HCT116 (cell line): ENCODE measurements around the gene CARD18. TPM values are rescaled to one million over a fixed set of nuclear protein-coding genes. Genes with fewer than 3 reads are reported as not detected.

ENCODE experiments used
- ATAC-seq: fragments of 200-7000 bp; cut with Tn5 transposase; 2 replicates; pipeline ENCODE4 v1.9.1; 2020; ENCODE audit warnings: mild to moderate bottlenecking, moderate library complexity
- BruUV-seq: library from RNA; stranded (reverse); fragments of 400-500 nt; replicated peaks from 2 replicates; lab custom pipeline; 2021; lab: Mats Ljungman, UMichigan
- CTCF ChIA-PET: fragments of 300-600 bp; sonication (Branson Sonifier 250); formaldehyde crosslinking; loops from one replicate; lab custom pipeline; 2021; ENCODE audit warnings: antibody characterized with exemption; lab: Charles Lee
- POLR2A ChIA-PET: fragments of 300-600, 350-600 bp; sonication (Branson Sonifier 250); formaldehyde crosslinking; loops from one replicate; lab custom pipeline; 2021; ENCODE audit warnings: antibody characterized with exemption; lab: Charles Lee
- RAD21 ChIA-PET, 2 experiments: fragments of 300-600 bp; sonication (Branson Sonifier 250); formaldehyde crosslinking; loops; one replicate each; lab custom pipeline; 2023; ENCODE audit warnings: low total read pairs in 2 of 2; ENCODE audit not compliant: uncharacterized antibody in 2 of 2, unreplicated experiment in 2 of 2, low non-redundant PET in 1 of 2; lab: Charles Lee
- DNase-seq: peaks from one replicate; pipeline ENCODE4 v3.0.0-alpha.2; 2010; ENCODE audit warnings: low read depth, low spot score
- H2AFZ ChIP-seq: fragments of 200-600 bp; shearing (Covaris generic), sonication (generic); 2 replicates; pipeline ENCODE4 v1.6.1; 2017; ENCODE audit warnings: low read depth, mixed run types, mixed read lengths, antibody characterized with exemption, low read length; ENCODE audit not compliant: poor library complexity, severe bottlenecking
- H3K27ac ChIP-seq: 2 replicates; pipeline ENCODE4 v1.5.1; 2012; ENCODE audit warnings: low read depth, low read length
- H3K27me3 ChIP-seq: fragments of 200-600 bp; sonication (generic); 2 replicates; pipeline ENCODE4 v1.6.1; 2016; ENCODE audit warnings: mixed run types, low read length, mixed read lengths; ENCODE audit not compliant: insufficient read depth
- H3K36me3 ChIP-seq, 2 experiments: fragments of 200-500 bp in 1 of 2; fragments of 200-600 bp in 1 of 2; sonication (Bioruptor generic) in 1 of 2; sonication (generic) in 1 of 2; 2 replicates each; pipeline versions ENCODE4 v1.5.1 to v1.6.1; 2014 to 2016; ENCODE audit warnings: low read length in 2 of 2, inconsistent platforms in 1 of 2, mixed read lengths in 1 of 2, mixed run types in 1 of 2; ENCODE audit not compliant: insufficient read depth in 2 of 2, control insufficient read depth in 1 of 2
- H3K4me1 ChIP-seq, 2 experiments: fragments of 200-600 bp in 1 of 2; sonication (generic) in 1 of 2; 2 replicates each; pipeline versions ENCODE4 v1.5.1 to v1.6.1; 2012 to 2017; ENCODE audit warnings: low read length in 2 of 2, inconsistent platforms in 1 of 2, mild to moderate bottlenecking in 1 of 2, mixed read lengths in 1 of 2, mixed run types in 1 of 2, moderate library complexity in 1 of 2; ENCODE audit not compliant: insufficient read depth in 2 of 2, control insufficient read depth in 1 of 2
- H3K4me2 ChIP-seq: fragments of 200-600 bp; sonication (generic); 2 replicates; pipeline ENCODE4 v1.6.1; 2017; ENCODE audit warnings: mixed run types, low read length, mixed read lengths
- H3K4me3 ChIP-seq, 2 experiments: fragments of 200-600 bp in 1 of 2; sonication (generic) in 1 of 2; replicated peaks in 1 of 2; 2 replicates each; pipeline ENCODE4 v1.5.1; 2011 to 2016; ENCODE audit warnings: low read length in 2 of 2, control low read depth in 1 of 2, low read depth in 1 of 2, mild to moderate bottlenecking in 1 of 2, mixed read lengths in 1 of 2, mixed run types in 1 of 2
- H3K79me2 ChIP-seq: fragments of 200-600 bp; sonication (generic); 2 replicates; pipeline ENCODE4 v1.6.1; 2017; ENCODE audit warnings: mild to moderate bottlenecking, mixed run types, low read length, moderate library complexity, mixed read lengths; ENCODE audit not compliant: insufficient read depth
- H3K9ac ChIP-seq: fragments of 200-600 bp; sonication (generic); 2 replicates; pipeline ENCODE4 v1.6.1; 2016; ENCODE audit warnings: low read length, mixed read lengths
- H3K9me2 ChIP-seq: fragments of 200-600 bp; sonication (generic), shearing (Covaris generic); 2 replicates; pipeline ENCODE4 v1.6.1; 2017; ENCODE audit warnings: mixed run types, mild to moderate bottlenecking, moderate library complexity; ENCODE audit not compliant: insufficient read depth
- H3K9me3 ChIP-seq, 2 experiments: fragments of 200-500 bp in 1 of 2; fragments of 200-600 bp in 1 of 2; sonication (Bioruptor generic) in 1 of 2; sonication (generic) in 1 of 2; 2 replicates each; pipeline ENCODE4 v1.6.1; 2014 to 2017; ENCODE audit warnings: low read length in 2 of 2, mixed read lengths in 2 of 2, inconsistent platforms in 1 of 2, low read depth in 1 of 2, mild to moderate bottlenecking in 1 of 2, mixed run types in 1 of 2, moderate library complexity in 1 of 2; ENCODE audit not compliant: control insufficient read depth in 1 of 2, insufficient read depth in 1 of 2
- H4K20me1 ChIP-seq: fragments of 200-600 bp; sonication (generic), shearing (Covaris generic); 2 replicates; pipeline ENCODE4 v1.6.1; 2017; ENCODE audit warnings: mixed run types, mild to moderate bottlenecking, moderate library complexity; ENCODE audit not compliant: insufficient read depth
- CBX3 ChIP-seq: IDR thresholded peaks from 2 replicates; pipeline ENCODE4 v1.6.1; 2012; ENCODE audit warnings: low read depth
- CEBPB ChIP-seq: IDR thresholded peaks from 2 replicates; pipeline ENCODE4 v1.6.1; 2012; ENCODE audit warnings: low read depth
- EGR1 ChIP-seq: IDR thresholded peaks from 2 replicates; pipeline ENCODE4 v1.6.1; 2012; ENCODE audit warnings: low read depth
- POLR2A ChIP-seq: IDR thresholded peaks from 2 replicates; pipeline ENCODE4 v1.7.0; 2011; ENCODE audit warnings: borderline replicate concordance; ENCODE audit not compliant: insufficient read depth, insufficient read length; ENCODE audit errors: extremely low read depth
- RAD21 ChIP-seq: IDR thresholded peaks from 2 replicates; pipeline ENCODE4 v1.6.1; 2012; ENCODE audit warnings: low read depth, mild to moderate bottlenecking
- SIN3A ChIP-seq: IDR thresholded peaks from 2 replicates; pipeline ENCODE4 v1.6.1; 2012; ENCODE audit warnings: low read depth
- TCF7L2 ChIP-seq: IDR thresholded peaks from 2 replicates; pipeline ENCODE4 v1.7.0; 2011; ENCODE audit warnings: borderline replicate concordance, inconsistent platforms; ENCODE audit not compliant: insufficient read depth, insufficient read length; ENCODE audit errors: extremely low read depth
- YY1 ChIP-seq: IDR thresholded peaks from 2 replicates; pipeline ENCODE4 v1.6.1; 2011; ENCODE audit warnings: low read length, low read depth, moderate library complexity, mild to moderate bottlenecking; ENCODE audit not compliant: insufficient replicate concordance; ENCODE audit errors: extremely low read depth
- intact Hi-C: fragments of 100-400 bp; cut with micrococcal nuclease; formaldehyde crosslinking; loops from 2 replicates; pipeline ENCODE4 v1.10.0; 2022
- total RNA-seq: library from RNA; stranded (reverse); gene quantifications from one replicate; pipeline ENCODE4 v1.2.1, GENCODE V29; 2021; ENCODE audit not compliant: unreplicated experiment
- TF ChIP-seq, protein P1 (sequence below): IDR thresholded peaks from 2 replicates; pipeline ENCODE4 v1.6.1; 2011; ENCODE audit warnings: mild to moderate bottlenecking, low read length, moderate library complexity; ENCODE audit not compliant: insufficient replicate concordance; ENCODE audit errors: extremely low read depth
- TF ChIP-seq, protein P2 (sequence below): IDR thresholded peaks from 2 replicates; pipeline ENCODE4 v1.6.1; 2012
- TF ChIP-seq, protein P3 (sequence below), 3 experiments: fragments of 200-600 bp in 1 of 3; sonication (generic) in 1 of 3; IDR thresholded peaks in 2 of 3; conservative IDR thresholded peaks in 1 of 3; 2 replicates each; pipeline ENCODE4 v1.5.1; 2012 to 2017; ENCODE audit warnings: low read depth in 2 of 3, low read length in 2 of 3, antibody characterized with exemption in 1 of 3, borderline replicate concordance in 1 of 3, control low read depth in 1 of 3, mild to moderate bottlenecking in 1 of 3, mixed read lengths in 1 of 3, mixed run types in 1 of 3, moderate library complexity in 1 of 3; ENCODE audit not compliant: insufficient read depth in 1 of 3
- TF ChIP-seq, protein P4 (sequence below): IDR thresholded peaks from 2 replicates; pipeline ENCODE4 v1.6.1; 2012; ENCODE audit warnings: low read depth

CARD18 gene
- total RNA-seq, 1 experiment from 2014 or later = not detected

DNA sequence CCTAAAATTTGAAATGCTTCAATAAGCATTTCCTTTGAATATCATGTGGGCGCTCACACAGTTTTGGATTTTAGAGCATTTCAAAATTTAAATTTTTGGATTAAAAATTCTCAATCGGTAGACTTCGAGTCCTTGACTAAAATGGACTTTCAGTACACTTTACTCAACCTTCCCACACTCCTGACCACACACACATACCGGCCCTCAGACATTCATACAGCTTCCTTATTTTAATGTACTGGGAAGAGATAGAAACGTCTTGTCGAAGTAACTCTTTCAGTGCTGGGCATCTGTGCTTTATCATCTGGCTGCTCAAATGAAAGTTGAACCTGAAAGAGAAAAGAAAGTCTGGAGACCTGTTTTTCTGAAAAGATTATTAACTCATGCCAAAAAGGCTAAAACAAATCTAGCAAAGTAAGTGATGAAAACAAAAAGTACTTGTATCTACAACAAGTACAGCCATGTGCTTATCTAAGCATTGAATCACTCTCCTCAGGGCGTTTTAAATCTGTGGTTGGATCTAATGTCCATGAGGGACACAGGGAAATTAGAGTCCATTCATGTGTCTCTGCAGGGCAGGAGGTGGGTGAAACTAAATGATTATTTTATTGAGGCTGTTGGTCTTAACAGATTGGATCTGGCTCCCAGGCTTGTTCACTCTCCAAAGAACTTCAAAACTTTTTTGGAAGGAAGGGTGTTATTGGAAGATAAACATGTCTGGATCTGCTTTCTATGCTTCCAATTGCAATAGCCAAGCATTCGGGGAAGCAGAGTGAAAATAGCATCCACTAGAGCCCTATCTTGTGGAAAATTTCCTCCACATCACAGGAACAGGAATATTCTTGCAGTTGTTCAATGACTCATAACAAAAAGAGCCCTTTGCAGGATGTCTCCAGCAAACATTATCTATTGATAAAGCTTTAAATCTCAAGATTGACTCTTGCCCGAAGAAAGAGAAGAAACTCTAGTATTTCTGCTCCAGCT, 47.0 kb downstream of the CARD18 start:
- H3K4me2 ChIP-seq = no peak overlapping the region
- no peaks in the 10 kb centered on the region for H4K20me1 ChIP-seq
- H3K4me1 ChIP-seq = no peaks in the 10 kb centered on the region
- no peaks in the 10 kb centered on the region for H3K9me3 ChIP-seq
- no peak overlapping the region for H2AFZ ChIP-seq
- no peak overlapping the region for H3K4me3 ChIP-seq
- ATAC-seq (no peak), DNase-seq (no peak)
- POLR2A ChIA-PET = no interaction called here
- intact Hi-C loops = no loop called here
- RAD21 ChIA-PET = no interaction called here
- no peaks in the 10 kb centered on the region for H3K36me3 ChIP-seq
- H3K79me2 ChIP-seq = no peaks in the 10 kb centered on the region
- no peaks in the 10 kb centered on the region for H3K9me2 ChIP-seq
- no TSS peak for BruUV-seq
- H3K27ac ChIP-seq = no peak overlapping the region
- H3K9ac ChIP-seq = no peak overlapping the region
- CTCF ChIA-PET = no interaction called here
- TF ChIP-seq, protein P1, sequence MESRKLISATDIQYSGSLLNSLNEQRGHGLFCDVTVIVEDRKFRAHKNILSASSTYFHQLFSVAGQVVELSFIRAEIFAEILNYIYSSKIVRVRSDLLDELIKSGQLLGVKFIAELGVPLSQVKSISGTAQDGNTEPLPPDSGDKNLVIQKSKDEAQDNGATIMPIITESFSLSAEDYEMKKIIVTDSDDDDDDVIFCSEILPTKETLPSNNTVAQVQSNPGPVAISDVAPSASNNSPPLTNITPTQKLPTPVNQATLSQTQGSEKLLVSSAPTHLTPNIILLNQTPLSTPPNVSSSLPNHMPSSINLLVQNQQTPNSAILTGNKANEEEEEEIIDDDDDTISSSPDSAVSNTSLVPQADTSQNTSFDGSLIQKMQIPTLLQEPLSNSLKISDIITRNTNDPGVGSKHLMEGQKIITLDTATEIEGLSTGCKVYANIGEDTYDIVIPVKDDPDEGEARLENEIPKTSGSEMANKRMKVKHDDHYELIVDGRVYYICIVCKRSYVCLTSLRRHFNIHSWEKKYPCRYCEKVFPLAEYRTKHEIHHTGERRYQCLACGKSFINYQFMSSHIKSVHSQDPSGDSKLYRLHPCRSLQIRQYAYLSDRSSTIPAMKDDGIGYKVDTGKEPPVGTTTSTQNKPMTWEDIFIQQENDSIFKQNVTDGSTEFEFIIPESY = no peak
- no peak for TF ChIP-seq CBX3
- TF ChIP-seq TCF7L2 = no peak
- TF ChIP-seq POLR2A = no peak
- TF ChIP-seq, protein P2, sequence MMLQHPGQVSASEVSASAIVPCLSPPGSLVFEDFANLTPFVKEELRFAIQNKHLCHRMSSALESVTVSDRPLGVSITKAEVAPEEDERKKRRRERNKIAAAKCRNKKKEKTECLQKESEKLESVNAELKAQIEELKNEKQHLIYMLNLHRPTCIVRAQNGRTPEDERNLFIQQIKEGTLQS = no peak
- TF ChIP-seq RAD21 = no peak
- TF ChIP-seq, protein P3, sequence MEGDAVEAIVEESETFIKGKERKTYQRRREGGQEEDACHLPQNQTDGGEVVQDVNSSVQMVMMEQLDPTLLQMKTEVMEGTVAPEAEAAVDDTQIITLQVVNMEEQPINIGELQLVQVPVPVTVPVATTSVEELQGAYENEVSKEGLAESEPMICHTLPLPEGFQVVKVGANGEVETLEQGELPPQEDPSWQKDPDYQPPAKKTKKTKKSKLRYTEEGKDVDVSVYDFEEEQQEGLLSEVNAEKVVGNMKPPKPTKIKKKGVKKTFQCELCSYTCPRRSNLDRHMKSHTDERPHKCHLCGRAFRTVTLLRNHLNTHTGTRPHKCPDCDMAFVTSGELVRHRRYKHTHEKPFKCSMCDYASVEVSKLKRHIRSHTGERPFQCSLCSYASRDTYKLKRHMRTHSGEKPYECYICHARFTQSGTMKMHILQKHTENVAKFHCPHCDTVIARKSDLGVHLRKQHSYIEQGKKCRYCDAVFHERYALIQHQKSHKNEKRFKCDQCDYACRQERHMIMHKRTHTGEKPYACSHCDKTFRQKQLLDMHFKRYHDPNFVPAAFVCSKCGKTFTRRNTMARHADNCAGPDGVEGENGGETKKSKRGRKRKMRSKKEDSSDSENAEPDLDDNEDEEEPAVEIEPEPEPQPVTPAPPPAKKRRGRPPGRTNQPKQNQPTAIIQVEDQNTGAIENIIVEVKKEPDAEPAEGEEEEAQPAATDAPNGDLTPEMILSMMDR (IDR thresholded peaks at IDR 0.05 in 2 of 3, conservative IDR thresholded peaks at IDR 0.05 in 1 of 3; ENCODE audit: borderline replicate concordance in 1 of 3, insufficient read depth in 1 of 3, low read depth in 2 of 3, low read length in 2 of 3) = no peak
- TF ChIP-seq EGR1 = no peak
- TF ChIP-seq YY1 = no peak
- no peak for TF ChIP-seq SIN3A
- no peak for TF ChIP-seq CEBPB
- TF ChIP-seq, protein P4, sequence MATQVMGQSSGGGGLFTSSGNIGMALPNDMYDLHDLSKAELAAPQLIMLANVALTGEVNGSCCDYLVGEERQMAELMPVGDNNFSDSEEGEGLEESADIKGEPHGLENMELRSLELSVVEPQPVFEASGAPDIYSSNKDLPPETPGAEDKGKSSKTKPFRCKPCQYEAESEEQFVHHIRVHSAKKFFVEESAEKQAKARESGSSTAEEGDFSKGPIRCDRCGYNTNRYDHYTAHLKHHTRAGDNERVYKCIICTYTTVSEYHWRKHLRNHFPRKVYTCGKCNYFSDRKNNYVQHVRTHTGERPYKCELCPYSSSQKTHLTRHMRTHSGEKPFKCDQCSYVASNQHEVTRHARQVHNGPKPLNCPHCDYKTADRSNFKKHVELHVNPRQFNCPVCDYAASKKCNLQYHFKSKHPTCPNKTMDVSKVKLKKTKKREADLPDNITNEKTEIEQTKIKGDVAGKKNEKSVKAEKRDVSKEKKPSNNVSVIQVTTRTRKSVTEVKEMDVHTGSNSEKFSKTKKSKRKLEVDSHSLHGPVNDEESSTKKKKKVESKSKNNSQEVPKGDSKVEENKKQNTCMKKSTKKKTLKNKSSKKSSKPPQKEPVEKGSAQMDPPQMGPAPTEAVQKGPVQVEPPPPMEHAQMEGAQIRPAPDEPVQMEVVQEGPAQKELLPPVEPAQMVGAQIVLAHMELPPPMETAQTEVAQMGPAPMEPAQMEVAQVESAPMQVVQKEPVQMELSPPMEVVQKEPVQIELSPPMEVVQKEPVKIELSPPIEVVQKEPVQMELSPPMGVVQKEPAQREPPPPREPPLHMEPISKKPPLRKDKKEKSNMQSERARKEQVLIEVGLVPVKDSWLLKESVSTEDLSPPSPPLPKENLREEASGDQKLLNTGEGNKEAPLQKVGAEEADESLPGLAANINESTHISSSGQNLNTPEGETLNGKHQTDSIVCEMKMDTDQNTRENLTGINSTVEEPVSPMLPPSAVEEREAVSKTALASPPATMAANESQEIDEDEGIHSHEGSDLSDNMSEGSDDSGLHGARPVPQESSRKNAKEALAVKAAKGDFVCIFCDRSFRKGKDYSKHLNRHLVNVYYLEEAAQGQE = no peak
- no peaks in the 10 kb centered on the region for H3K27me3 ChIP-seq
